GM18519 (cell line): ENCODE results near the gene SLC1A5.

Source experiments
- ATAC-seq: cut with Tn5 transposase; IDR thresholded peaks from one replicate; pipeline ENCODE4 v1.9.1; 2021; ENCODE audit warnings: mild to moderate bottlenecking, moderate library complexity; ENCODE audit not compliant: unreplicated experiment, low FRiP score

SLC1A5 gene

DNA sequence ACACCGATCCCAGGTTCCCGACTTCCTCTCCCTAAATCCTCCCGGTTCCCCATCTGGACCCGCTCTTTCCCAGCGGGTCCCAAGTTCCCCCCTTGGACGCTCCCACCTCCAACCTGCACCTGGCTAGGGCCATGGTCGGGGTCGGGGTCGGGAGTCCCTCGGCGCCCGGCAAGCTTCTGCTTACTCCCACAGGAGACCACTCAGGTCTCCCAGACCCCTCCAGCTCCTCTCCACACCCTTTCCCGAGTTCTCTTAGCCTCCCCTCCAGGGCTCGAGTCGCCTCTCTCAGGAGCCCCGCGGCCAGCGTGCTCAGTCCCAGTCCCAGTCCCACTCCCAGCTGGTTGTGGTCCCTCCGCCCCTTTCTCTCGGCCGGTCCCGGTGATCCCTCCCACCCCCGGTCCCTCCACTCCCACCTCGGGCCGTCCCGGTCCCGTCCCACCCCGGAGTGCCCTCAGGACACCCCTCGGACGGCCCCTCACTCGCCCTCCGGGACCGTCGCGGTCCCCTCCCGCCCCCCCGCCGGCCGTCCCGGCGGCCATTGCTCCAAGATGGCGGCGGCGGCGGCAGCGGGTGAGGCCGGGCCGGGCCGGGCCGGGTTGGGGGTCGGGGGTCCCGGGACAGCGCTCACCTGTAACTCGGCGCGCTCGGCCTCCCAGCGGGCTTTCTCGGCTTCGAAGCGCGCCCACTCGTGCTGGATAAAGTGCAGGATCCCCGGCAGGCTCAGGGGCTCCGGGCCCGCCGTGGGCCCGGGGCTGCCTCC lies 42.7 kb downstream of the SLC1A5 start, which contains the start of gene FKRP:
Gene FKRP (plus strand): TSS at position 537 of the 760 bp plus-strand sequence. CDS start 9,394 bp downstream, outside the sequence.
- no peak for ATAC-seq

DNA sequence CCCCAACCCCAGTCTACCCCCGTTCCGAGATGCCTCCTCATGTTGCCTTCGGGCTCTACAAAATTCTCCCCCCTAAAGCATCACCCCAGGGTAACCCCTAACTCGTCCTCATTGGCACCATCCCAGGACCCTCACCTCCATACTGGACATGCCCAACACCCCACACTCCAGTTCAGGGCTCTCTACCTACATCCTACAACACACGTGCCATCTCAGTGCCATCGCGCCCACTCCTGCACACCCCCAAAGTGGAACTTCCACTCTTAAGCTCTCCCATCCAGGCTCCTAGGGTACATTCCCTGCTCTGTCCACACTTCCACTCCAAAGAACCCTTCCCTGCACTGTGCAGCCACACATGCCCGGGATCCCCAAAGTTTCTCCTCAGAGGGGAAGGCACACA lies 43.4 kb downstream of the SLC1A5 start:
- ATAC-seq = no peak

- no peak for ATAC-seq
These were observed 44.2 kb downstream of the SLC1A5 start for GRCh38 chr19:46744005-46744691.

- no peak for ATAC-seq
These were observed 45.4 kb downstream of the SLC1A5 start for GRCh38 chr19:46742926-46743480.

- ATAC-seq = no peak
These were observed 46.9 kb downstream of the SLC1A5 start for GRCh38 chr19:46741447-46741846.

- ATAC-seq = no peak
These were observed 49.1 kb downstream of the SLC1A5 start for GRCh38 chr19:46739290-46739771.

- ATAC-seq = no peak
These were observed 50.6 kb downstream of the SLC1A5 start for GRCh38 chr19:46737761-46738171.

- no peak for ATAC-seq
These were observed 51.1 kb downstream of the SLC1A5 start for GRCh38 chr19:46737298-46737654.

GRCh38 chr19:46736531-46737297 lies 51.7 kb downstream of the SLC1A5 start:
- no peak for ATAC-seq

- no peak for ATAC-seq
These were observed 54.6 kb downstream of the SLC1A5 start for GRCh38 chr19:46733690-46734292.

- no peak for ATAC-seq
These were observed 55.3 kb downstream of the SLC1A5 start for GRCh38 chr19:46732966-46733689.

- ATAC-seq = no peak
These were observed 56.0 kb downstream of the SLC1A5 start for GRCh38 chr19:46732172-46732938.

GRCh38 chr19:46731584-46731983 lies 56.8 kb downstream of the SLC1A5 start:
- ATAC-seq = no peak

GRCh38 chr19:46731007-46731501 lies 57.3 kb downstream of the SLC1A5 start:
- ATAC-seq = no peak

DNA sequence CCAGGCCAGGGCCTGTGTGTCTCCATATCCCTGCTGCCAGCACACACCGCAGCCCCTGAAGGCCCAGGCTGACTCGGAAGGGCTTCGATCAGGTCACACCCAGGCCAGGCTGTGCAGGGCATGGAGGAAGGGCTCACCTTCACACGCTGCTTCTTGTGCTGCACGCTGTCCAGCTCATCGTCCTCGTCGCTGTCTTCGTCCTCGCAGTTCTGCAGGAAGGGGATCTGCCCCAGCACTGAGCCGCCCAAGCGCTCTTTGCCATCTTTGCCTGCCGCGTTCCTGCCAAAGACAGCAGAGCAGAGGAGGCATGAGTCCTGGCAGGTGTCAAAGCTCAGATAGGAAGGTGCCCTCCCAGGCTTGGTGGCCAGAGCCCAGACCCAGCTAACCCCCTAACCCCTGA lies 57.8 kb downstream of the SLC1A5 start:
- no peak for ATAC-seq

DNA sequence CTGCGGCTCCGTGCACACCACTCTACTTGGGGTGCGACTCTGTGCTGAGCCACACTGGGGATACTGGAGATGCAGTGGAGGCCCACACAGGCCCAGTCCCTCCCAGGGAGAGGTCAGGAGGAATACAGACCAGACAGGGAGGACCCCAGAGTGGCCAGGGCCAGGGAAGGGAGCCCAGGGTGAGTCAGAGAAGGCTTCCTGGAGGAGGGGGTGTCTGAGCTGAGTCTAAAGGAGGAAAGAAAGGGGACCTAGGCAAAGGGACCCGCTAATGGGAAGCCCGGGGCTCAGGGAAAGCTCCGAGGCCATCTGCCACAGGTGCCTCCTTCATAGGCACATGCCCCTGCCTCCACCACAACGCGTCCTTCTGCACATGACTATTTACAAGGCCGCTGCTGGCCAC lies 58.2 kb downstream of the SLC1A5 start:
- ATAC-seq = no peak

DNA sequence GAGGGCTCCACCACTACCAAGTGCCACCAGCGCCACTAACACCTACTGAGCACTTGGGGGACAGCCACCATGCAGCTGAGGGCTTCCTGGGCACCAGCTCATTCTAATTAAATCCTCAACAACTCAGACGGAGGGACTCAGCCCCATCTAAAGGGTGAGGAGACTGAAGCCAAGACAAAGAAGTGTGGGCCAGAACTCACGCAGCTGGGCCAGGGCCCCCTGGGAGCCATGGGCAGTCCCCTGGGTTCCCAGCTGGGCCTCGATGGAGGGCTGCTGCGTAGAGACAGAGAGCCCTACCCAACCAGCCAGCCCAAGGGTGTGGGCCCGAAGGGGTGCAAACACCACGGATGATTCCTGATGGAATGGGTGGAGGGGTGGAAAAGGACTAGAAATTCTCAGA lies 58.7 kb downstream of the SLC1A5 start:
- no peak for ATAC-seq

DNA sequence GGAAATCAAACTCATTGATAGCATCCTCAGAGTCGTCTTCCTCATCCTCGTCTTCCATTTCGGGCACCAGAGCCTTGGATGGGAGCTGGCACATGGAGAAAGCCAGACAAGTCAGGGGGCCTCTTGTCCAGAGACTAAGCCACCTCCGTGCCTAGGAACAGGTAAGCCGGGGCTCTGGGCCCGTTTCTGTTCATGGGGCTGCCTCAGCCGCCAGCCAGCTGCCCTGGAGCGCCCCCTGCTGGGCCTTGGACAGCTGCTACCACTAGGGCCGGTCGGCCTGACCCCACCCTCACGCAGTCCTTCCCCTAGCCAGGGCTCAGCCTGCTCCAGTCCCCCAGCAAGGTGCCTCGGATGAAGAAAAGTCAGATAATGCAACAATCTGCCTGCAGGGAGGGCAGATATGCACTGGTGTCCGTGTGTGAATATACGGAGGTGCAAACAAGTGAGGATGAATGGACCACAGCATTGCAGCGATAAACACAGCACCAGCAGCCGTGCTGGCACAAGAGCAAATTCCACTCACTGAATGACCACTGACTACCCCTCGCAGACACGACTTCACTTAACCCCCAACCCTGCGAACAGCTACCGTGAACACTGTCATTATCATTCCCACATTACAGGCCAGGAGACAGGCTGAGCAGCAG lies 59.6 kb downstream of the SLC1A5 start:
- no peak for ATAC-seq
